K562 (cell line): Measurements from ENCODE around the gene ZNF618.

ENCODE experiments used
- CEBPB ChIP-seq: fragments of 450-650 bp; IDR thresholded peaks from 2 replicates; pipeline ENCODE4 v1.6.1; 2016; ENCODE audit warnings: missing genetic modification characterization, missing compliant biosample characterization
- CREB1 ChIP-seq, 2 experiments: sonication (generic) in 1 of 2; formaldehyde crosslinking in 1 of 2; IDR thresholded peaks; 2 replicates each; pipeline versions ENCODE4 v1.6.1 to v1.8.0; 2012 to 2022; ENCODE audit warnings: inconsistent platforms in 1 of 2, mild to moderate bottlenecking in 1 of 2, missing genetic modification reagents in 1 of 2, moderate library complexity in 1 of 2
- ZBTB40 ChIP-seq, 2 experiments: fragments of 450-650 bp in 1 of 2; sonication (generic) in 1 of 2; formaldehyde crosslinking in 1 of 2; IDR thresholded peaks; 2 replicates each; pipeline versions ENCODE4 v1.7.1 to v1.9.0; 2016 to 2022; ENCODE audit warnings: inconsistent platforms in 1 of 2, mild to moderate bottlenecking in 1 of 2, missing genetic modification reagents in 1 of 2

- TF ChIP-seq ZBTB40 (IDR thresholded peaks at IDR 0.05) (no peak), ZBTB40 (CRISPR knock-in tag; IDR thresholded peaks at IDR 0.05) (no peak), CREB1 (IDR thresholded peaks at IDR 0.05) (no peak), CREB1 (CRISPR knock-in tag; IDR thresholded peaks at IDR 0.05) (no peak), CEBPB (tag) (no peak)
Measured at GRCh38 chr9:114061830-114062474, 185.8 kb downstream of the ZNF618 start.
